ENCODE measurements around the gene KLK3.

The KLK3 gene

GRCh38 chr19:50898018-50898417 is 43.3 kb downstream of the KLK3 start:
- DNase-seq (ENCODE audit: low read depth) = no peak

- DNase-seq (ENCODE audit: low read depth) = no peak
These were observed 44.9 kb downstream of the KLK3 start for GRCh38 chr19:50899569-50899968.

- DNase-seq (ENCODE audit: low read depth) = no peak
These were observed 47.9 kb downstream of the KLK3 start for GRCh38 chr19:50902640-50903039.

GRCh38 chr19:50906217-50906616 is 51.5 kb downstream of the KLK3 start:
- DNase-seq (ENCODE audit: low read depth) = no peak

- DNase-seq (ENCODE audit: low read depth) = no peak
These were observed 53.6 kb downstream of the KLK3 start for GRCh38 chr19:50908336-50908735.

- DNase-seq (ENCODE audit: low read depth) = no peak
These were observed 54.7 kb downstream of the KLK3 start for GRCh38 chr19:50909240-50910070.
